GM12878 (cell line): ENCODE measurements around the gene SERPINA9. TPM values are rescaled to one million over a fixed set of nuclear protein-coding genes. Genes with fewer than 3 reads are reported as not detected.

Experiments used
- ATAC-seq: fragments of 200-7000 bp; cut with Tn5 transposase; 3 replicates; pipeline ENCODE4 v1.9.1; 2020; ENCODE audit warnings: mild to moderate bottlenecking, moderate library complexity
- BruUV-seq: library from RNA; stranded (reverse); fragments of 400-500 nt; replicated peaks from 2 replicates; lab custom pipeline; 2021; lab: Mats Ljungman, UMichigan
- CTCF ChIA-PET: fragments of 300-600 bp; sonication (Branson Sonifier 250); formaldehyde crosslinking; extraction: SDS; loops from one replicate; lab custom pipeline; 2021; ENCODE audit warnings: inconsistent platforms; lab: Yijun Ruan, JAX
- POLR2A ChIA-PET: fragments of 350-600 bp; formaldehyde crosslinking; extraction: SDS; loops from one replicate; lab custom pipeline; 2021; ENCODE audit warnings: inconsistent platforms; lab: Charles Lee
- RAD21 ChIA-PET: fragments of 300-600 bp; sonication (Branson Sonifier 250); formaldehyde crosslinking; loops from one replicate; lab custom pipeline; 2023; ENCODE audit warnings: antibody characterized with exemption; ENCODE audit not compliant: unreplicated experiment; lab: Charles Lee
- SMC1A ChIA-PET: fragments of 300-600 bp; sonication (Branson Sonifier 250); formaldehyde crosslinking; loops from one replicate; lab custom pipeline; 2023; ENCODE audit not compliant: unreplicated experiment, uncharacterized antibody; lab: Charles Lee
- DNase-seq: peaks from one replicate; pipeline ENCODE4 v3.0.0-alpha.2; 2011; ENCODE audit warnings: low read depth, low spot score
- FAIRE-seq: peaks from 3 replicates; lab custom pipeline; 2011; peaks lifted over from hg19 to GRCh38; lab: Jason Lieb, UNC
- H2AFZ ChIP-seq: 2 replicates; pipeline ENCODE4 v1.6.0; 2011; ENCODE audit warnings: low read depth, low read length, control low read depth; ENCODE audit not compliant: control insufficient read depth
- H3K27ac ChIP-seq: 2 replicates; pipeline ENCODE4 v1.5.1; 2011; ENCODE audit warnings: control low read depth; ENCODE audit not compliant: control insufficient read depth, insufficient read depth
- H3K27me3 ChIP-seq, 2 experiments: replicated peaks in 1 of 2; 2 replicates each; pipeline versions ENCODE4 v1.6.0 to v1.6.1; 2011; ENCODE audit warnings: low read length in 1 of 2; ENCODE audit not compliant: control insufficient read depth in 2 of 2, insufficient read depth in 2 of 2
- H3K36me3 ChIP-seq, 2 experiments: 2 replicates each; pipeline ENCODE4 v1.5.1; 2011; ENCODE audit warnings: low read length in 1 of 2; ENCODE audit not compliant: control insufficient read depth in 2 of 2, insufficient read depth in 2 of 2
- H3K4me1 ChIP-seq: 2 replicates; pipeline ENCODE4 v1.6.1; 2011; ENCODE audit warnings: mild to moderate bottlenecking, low read length, moderate library complexity, mixed read lengths; ENCODE audit not compliant: control insufficient read depth, insufficient read depth
- H3K4me2 ChIP-seq: 2 replicates; pipeline ENCODE4 v1.6.0; 2011; ENCODE audit warnings: control low read depth; ENCODE audit not compliant: control insufficient read depth, insufficient read depth
- H3K4me3 ChIP-seq: fragments of 200-600 bp; sonication (generic); 2 replicates; pipeline ENCODE4 v1.5.1; 2016
- H3K79me2 ChIP-seq: 2 replicates; pipeline ENCODE4 v1.6.0; 2011; ENCODE audit warnings: low read length; ENCODE audit not compliant: control insufficient read depth, insufficient read depth
- H3K9ac ChIP-seq: 2 replicates; pipeline ENCODE4 v1.8.0; 2011; ENCODE audit warnings: low read length, control low read depth, mixed read lengths; ENCODE audit not compliant: control insufficient read depth, insufficient read depth
- H3K9me3 ChIP-seq: replicated peaks from 3 replicates; pipeline ENCODE4 v1.5.1; 2011; ENCODE audit warnings: mild to moderate bottlenecking, low read length; ENCODE audit not compliant: control insufficient read depth, insufficient read depth
- H4K20me1 ChIP-seq: 2 replicates; pipeline ENCODE4 v1.6.0; 2011; ENCODE audit not compliant: control insufficient read depth, insufficient read depth
- ETV6 ChIP-seq, 2 experiments: fragments of 450-650 bp in 1 of 2; IDR thresholded peaks in 1 of 2; conservative IDR thresholded peaks in 1 of 2; 2 replicates each; pipeline ENCODE4 v1.6.1; 2014; ENCODE audit warnings: antibody characterized with exemption in 1 of 2, borderline replicate concordance in 1 of 2, low read depth in 1 of 2, mild to moderate bottlenecking in 1 of 2, moderate library complexity in 1 of 2
- JUND ChIP-seq: IDR thresholded peaks from 2 replicates; pipeline ENCODE4 v1.6.1; 2012; ENCODE audit warnings: low read depth, mild to moderate bottlenecking, low read length, improper control_type of control experiment, moderate library complexity
- POU2F2 ChIP-seq: IDR thresholded peaks from 3 replicates; pipeline ENCODE4 v1.6.1; 2011; ENCODE audit warnings: low read depth, mild to moderate bottlenecking, low read length, borderline replicate concordance
- SIN3A ChIP-seq: IDR thresholded peaks from 2 replicates; pipeline ENCODE4 v1.6.1; 2012; ENCODE audit warnings: low read depth, low read length, improper control_type of control experiment
- WGBS: methylation state at CpG from one replicate; pipeline ENCODE4 v1.1.6; 2016; ENCODE audit warnings: low lambda C conversion rate; ENCODE audit not compliant: insufficient replicate concordance, insufficient coverage; ENCODE audit errors: missing lambda C conversion rate; 5-methylcytosine and 5-hydroxymethylcytosine counted together
- in situ Hi-C: fragments of 300-500 bp; cut with MboI; formaldehyde crosslinking; loops from 9 replicates; pipeline ENCODE4 v1.14.3; 2018; ENCODE audit warnings: mixed read lengths
- intact Hi-C: fragments of 100-400 bp; cut with micrococcal nuclease; formaldehyde crosslinking; loops from one replicate; pipeline ENCODE4 v1.14.2; 2022; ENCODE audit not compliant: unreplicated experiment
- polyA plus RNA-seq, 11 experiments: library from polyadenylated mRNA; depleted of rRNA in 4 of 11; unstranded in 6 of 11; stranded (reverse) in 5 of 11; fragments of >200 nt; fragmentation: Nextera tagmentation in 4 of 11; fragmentation: Illumina TruSeq in 1 of 11; extraction: Ambion mirVana in 4 of 11; extraction: Trizol in 1 of 11; gene quantifications; 1 replicate in 1 of 11; 2 replicates in 10 of 11; pipeline versions ENCODE4 v1.2.1 to v1.2.3, GENCODE V29; 2011 to 2016; ENCODE audit warnings: inconsistent platforms in 2 of 11, missing spikeins in 2 of 11, low read depth in 1 of 11
- total RNA-seq, 4 experiments: library from RNA; depleted of rRNA in 3 of 4; stranded (reverse); fragments of >200 nt in 3 of 4; fragmentation: Illumina TruSeq in 1 of 4; extraction: Trizol in 1 of 4; gene quantifications; 2 replicates each; pipeline versions ENCODE4 v1.2.1 to v1.2.3, GENCODE V29; 2013 to 2021
- TF ChIP-seq, protein P1 (sequence below): IDR thresholded peaks from 2 replicates; pipeline ENCODE4 v1.6.1; 2012; ENCODE audit warnings: low read depth, low read length, improper control_type of control experiment
- TF ChIP-seq, protein P2 (sequence below), 3 experiments: IDR thresholded peaks in 2 of 3; conservative IDR thresholded peaks in 1 of 3; 2 replicates each; pipeline ENCODE4 v1.5.1; 2011; ENCODE audit warnings: low read depth in 3 of 3, low read length in 3 of 3, mild to moderate bottlenecking in 3 of 3, control low read depth in 2 of 3, moderate library complexity in 2 of 3, inconsistent platforms in 1 of 3, mixed read lengths in 1 of 3; ENCODE audit not compliant: control insufficient read depth in 2 of 3, insufficient read depth in 1 of 3; ENCODE audit errors: extremely low read depth in 1 of 3

SERPINA9 gene
- total and polyA plus RNA-seq, 10 of the 15 experiments (the other 5 are each of a cell fraction or from before 2014, with no cell fraction given): 0.05 TPM; not detected in 9

DNA sequence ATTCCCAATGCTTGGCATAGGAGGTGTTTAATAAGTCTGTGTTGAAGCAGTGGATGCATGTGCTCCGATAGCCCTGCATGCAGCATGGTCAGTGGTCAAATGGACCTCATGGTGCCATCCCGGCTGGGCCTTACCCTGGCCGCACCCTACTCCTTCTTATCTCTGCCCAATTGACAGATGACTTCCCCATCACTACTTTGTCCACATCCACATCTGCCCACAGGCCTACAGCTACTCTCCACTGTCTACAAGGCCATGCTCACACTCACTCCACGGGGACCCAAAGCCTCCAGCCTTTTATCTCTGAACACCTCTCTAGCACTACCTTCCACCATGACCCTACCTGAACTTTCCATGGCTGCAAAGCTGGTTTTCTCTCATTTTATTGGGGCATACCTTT lies 34.9 kb downstream of the SERPINA9 start (continued):
- no peak for TF ChIP-seq ETV6 (conservative IDR thresholded peaks at IDR 0.05 in 1 of 2, IDR thresholded peaks at IDR 0.05 in 1 of 2; ENCODE audit: borderline replicate concordance in 1 of 2, low read depth in 1 of 2)
- TF ChIP-seq, protein P1, sequence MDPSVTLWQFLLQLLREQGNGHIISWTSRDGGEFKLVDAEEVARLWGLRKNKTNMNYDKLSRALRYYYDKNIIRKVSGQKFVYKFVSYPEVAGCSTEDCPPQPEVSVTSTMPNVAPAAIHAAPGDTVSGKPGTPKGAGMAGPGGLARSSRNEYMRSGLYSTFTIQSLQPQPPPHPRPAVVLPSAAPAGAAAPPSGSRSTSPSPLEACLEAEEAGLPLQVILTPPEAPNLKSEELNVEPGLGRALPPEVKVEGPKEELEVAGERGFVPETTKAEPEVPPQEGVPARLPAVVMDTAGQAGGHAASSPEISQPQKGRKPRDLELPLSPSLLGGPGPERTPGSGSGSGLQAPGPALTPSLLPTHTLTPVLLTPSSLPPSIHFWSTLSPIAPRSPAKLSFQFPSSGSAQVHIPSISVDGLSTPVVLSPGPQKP: no peak
- TF ChIP-seq SIN3A: no peak

DNA sequence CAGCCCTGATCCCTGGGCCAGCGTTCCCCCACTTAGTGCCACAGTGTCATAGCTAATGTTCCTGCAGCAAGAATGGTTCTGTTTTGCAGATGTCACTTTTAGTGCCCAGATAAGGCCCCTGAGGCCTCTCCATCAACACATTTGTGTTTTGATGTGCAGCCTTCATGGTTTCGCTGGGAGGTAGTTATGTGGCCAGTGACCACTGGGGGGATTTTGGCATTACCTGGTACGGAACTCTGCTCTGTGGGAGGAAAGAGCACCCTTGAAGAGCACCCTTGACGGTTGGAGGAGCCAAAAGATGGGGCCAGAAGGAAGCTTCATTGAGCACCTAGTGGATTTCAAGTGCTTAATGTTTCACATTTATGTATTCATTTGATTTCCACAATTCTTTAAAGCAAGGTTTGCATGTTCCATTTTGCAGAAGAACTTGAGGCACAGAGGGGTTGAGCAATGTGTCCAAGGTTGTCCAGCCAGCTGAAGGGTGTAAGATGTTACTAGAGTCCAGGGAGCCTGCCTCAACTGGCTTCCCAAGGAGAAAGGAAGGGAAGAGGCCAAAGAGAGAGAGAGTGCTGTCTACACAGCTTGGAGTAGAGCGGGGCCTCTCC lies 36.4 kb downstream of the SERPINA9 start:
- no peak for FAIRE-seq
- H3K36me3 ChIP-seq: no peaks in the 10 kb centered on the region
- no peaks in the 10 kb centered on the region for H3K79me2 ChIP-seq
- H4K20me1 ChIP-seq: no peaks in the 10 kb centered on the region
- CTCF ChIA-PET: interaction anchor here (1.4 kb wide), 1 partner anchor 47 kb away, joined by 5 read pairs; no protein-coding TSS in a partner anchor
- no peak overlapping the region for H3K4me3 ChIP-seq
- H3K9ac ChIP-seq: no peak overlapping the region
- no peaks in the 10 kb centered on the region; the same call in 2 of the 3 replicates for H3K9me3 ChIP-seq
- in situ Hi-C loops: no loop called here
- TF ChIP-seq POU2F2 (no peak), JUND (no peak)
- TF ChIP-seq, protein P2, sequence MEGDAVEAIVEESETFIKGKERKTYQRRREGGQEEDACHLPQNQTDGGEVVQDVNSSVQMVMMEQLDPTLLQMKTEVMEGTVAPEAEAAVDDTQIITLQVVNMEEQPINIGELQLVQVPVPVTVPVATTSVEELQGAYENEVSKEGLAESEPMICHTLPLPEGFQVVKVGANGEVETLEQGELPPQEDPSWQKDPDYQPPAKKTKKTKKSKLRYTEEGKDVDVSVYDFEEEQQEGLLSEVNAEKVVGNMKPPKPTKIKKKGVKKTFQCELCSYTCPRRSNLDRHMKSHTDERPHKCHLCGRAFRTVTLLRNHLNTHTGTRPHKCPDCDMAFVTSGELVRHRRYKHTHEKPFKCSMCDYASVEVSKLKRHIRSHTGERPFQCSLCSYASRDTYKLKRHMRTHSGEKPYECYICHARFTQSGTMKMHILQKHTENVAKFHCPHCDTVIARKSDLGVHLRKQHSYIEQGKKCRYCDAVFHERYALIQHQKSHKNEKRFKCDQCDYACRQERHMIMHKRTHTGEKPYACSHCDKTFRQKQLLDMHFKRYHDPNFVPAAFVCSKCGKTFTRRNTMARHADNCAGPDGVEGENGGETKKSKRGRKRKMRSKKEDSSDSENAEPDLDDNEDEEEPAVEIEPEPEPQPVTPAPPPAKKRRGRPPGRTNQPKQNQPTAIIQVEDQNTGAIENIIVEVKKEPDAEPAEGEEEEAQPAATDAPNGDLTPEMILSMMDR (IDR thresholded peaks at IDR 0.05 in 2 of 3, conservative IDR thresholded peaks at IDR 0.05 in 1 of 3; ENCODE audit: control insufficient read depth in 2 of 3, extremely low read depth in 1 of 3, insufficient read depth in 1 of 3, low read depth in 3 of 3, low read length in 3 of 3): peak in 2 of 3 experiments; percentile 12 to 16; a peak in 1 of 6 replicates
- TF ChIP-seq, all 136 proteins: peak for 1
- ATAC-seq: peak; percentile 44; the same call in 2 of the 3 replicates
- H2AFZ ChIP-seq: no peak overlapping the region
- ChIA-PET RAD21 (no interaction called here), POLR2A (no interaction called here), SMC1A (no interaction called here)
- H3K4me1 ChIP-seq: no peaks in the 10 kb centered on the region
- H3K27me3 ChIP-seq: no peaks in the 10 kb centered on the region
- DNase-seq: no peak
- no TSS peak for BruUV-seq
- 42% methylated on average over 5 of the region's 5 CpGs for WGBS
- intact Hi-C loops: no loop called here
- no peak overlapping the region for H3K27ac ChIP-seq
- no peak overlapping the region for H3K4me2 ChIP-seq
